K562 (cell line): ENCODE data around the gene MEX3A. TPM values are rescaled to one million over a fixed set of nuclear protein-coding genes. Genes with fewer than 3 reads are reported as not detected.

ENCODE experiments used
- CREB1 ChIP-seq, 2 experiments: sonication (generic) in 1 of 2; formaldehyde crosslinking in 1 of 2; IDR thresholded peaks; 2 replicates each; pipeline versions ENCODE4 v1.6.1 to v1.8.0; 2012 to 2022; ENCODE audit warnings: inconsistent platforms in 1 of 2, mild to moderate bottlenecking in 1 of 2, missing genetic modification reagents in 1 of 2, moderate library complexity in 1 of 2
- CREBBP ChIP-seq: IDR thresholded peaks from one replicate; pipeline ENCODE4 v1.6.1; 2012; ENCODE audit warnings: low read depth, mild to moderate bottlenecking, control low read depth, inconsistent platforms, low read length
- CTBP1 ChIP-seq: fragments of 450-650 bp; IDR thresholded peaks from 2 replicates; pipeline ENCODE4 v1.6.1; 2016; ENCODE audit warnings: borderline replicate concordance
- HDAC1 ChIP-seq, 2 experiments: fragments of 450-650 bp; IDR thresholded peaks; 2 replicates each; pipeline ENCODE4 v1.6.1; 2016 to 2017; ENCODE audit warnings: inconsistent platforms in 1 of 2, mild to moderate bottlenecking in 1 of 2, moderate library complexity in 1 of 2
- HDAC2 ChIP-seq: fragments of 450-650 bp; IDR thresholded peaks from 2 replicates; pipeline ENCODE4 v1.6.1; 2016; ENCODE audit warnings: mild to moderate bottlenecking
- HES1 ChIP-seq: fragments of 450-650 bp; IDR thresholded peaks from 2 replicates; pipeline ENCODE4 v1.6.1; 2016; ENCODE audit warnings: low read depth, mild to moderate bottlenecking, moderate library complexity
- MEIS2 ChIP-seq: fragments of 450-650 bp; IDR thresholded peaks from 2 replicates; pipeline ENCODE4 v1.6.1; 2014; ENCODE audit warnings: mild to moderate bottlenecking; ENCODE audit not compliant: partially characterized antibody
- MTA3 ChIP-seq: fragments of 450-650 bp; formaldehyde crosslinking; IDR thresholded peaks from 2 replicates; pipeline ENCODE4 v1.6.1; 2017; ENCODE audit warnings: mild to moderate bottlenecking, borderline replicate concordance
- NFIX ChIP-seq: fragments of 250-450 bp; sonication (Bioruptor Pico); IDR thresholded peaks from 2 replicates; pipeline ENCODE4 v1.4.0; 2020; ENCODE audit warnings: low read depth, mild to moderate bottlenecking, moderate library complexity
- PTBP1 ChIP-seq: fragments of 200-400 bp; formaldehyde crosslinking; IDR thresholded peaks from 2 replicates; pipeline ENCODE4 v1.6.1; 2017; ENCODE audit warnings: low read depth, low read length
- SMARCE1 ChIP-seq: fragments of 450-650 bp; IDR thresholded peaks from 2 replicates; pipeline ENCODE4 v1.7.1; 2016; ENCODE audit warnings: mild to moderate bottlenecking
- STAT5B ChIP-seq: fragments of 250-450 bp; sonication (Bioruptor Pico); IDR thresholded peaks from 2 replicates; pipeline ENCODE4 v1.8.0; 2021; ENCODE audit warnings: mild to moderate bottlenecking, inconsistent platforms
- TOE1 ChIP-seq, 2 experiments: fragments of 450-650 bp in 1 of 2; sonication (generic) in 1 of 2; formaldehyde crosslinking in 1 of 2; IDR thresholded peaks; 2 replicates each; pipeline versions ENCODE4 v1.7.1 to v1.8.0; 2016 to 2022; ENCODE audit warnings: borderline replicate concordance in 2 of 2, mild to moderate bottlenecking in 2 of 2, antibody characterized with exemption in 1 of 2, inconsistent platforms in 1 of 2, low read depth in 1 of 2, missing genetic modification reagents in 1 of 2, moderate library complexity in 1 of 2
- ZNF41 ChIP-seq: fragments of 250-450 bp; sonication (Bioruptor Pico); conservative IDR thresholded peaks from 2 replicates; pipeline ENCODE4 v1.4.0; 2020; ENCODE audit warnings: mild to moderate bottlenecking
- ZNF699 ChIP-seq: fragments of 250-450 bp; sonication (Bioruptor Pico); IDR thresholded peaks from 2 replicates; pipeline ENCODE4 v1.8.0; 2021; ENCODE audit warnings: mild to moderate bottlenecking, moderate library complexity; ENCODE audit not compliant: insufficient replicate concordance
- polyA plus RNA-seq, 8 experiments: library from polyadenylated mRNA; depleted of rRNA in 4 of 8; stranded (reverse) in 5 of 8; unstranded in 3 of 8; fragments of >200 nt; fragmentation: Nextera tagmentation in 2 of 8; fragmentation: Illumina TruSeq in 1 of 8; extraction: Ambion mirVana in 2 of 8; extraction: Trizol in 1 of 8; gene quantifications; 2 replicates each; pipeline versions ENCODE4 v1.2.1 to v1.2.3, GENCODE V29; 2011 to 2014; ENCODE audit warnings: inconsistent platforms in 1 of 8, missing spikeins in 1 of 8
- total RNA-seq, 7 experiments: library from RNA; depleted of rRNA in 6 of 7; stranded (reverse); fragments of >200 nt in 6 of 7; fragmentation: Illumina TruSeq in 2 of 7; extraction: Trizol in 2 of 7; gene quantifications; 2 replicates each; pipeline versions ENCODE4 v1.2.1 to v1.2.3, GENCODE V29; 2011 to 2021; ENCODE audit warnings: low replicate concordance in 1 of 7
- TF ChIP-seq, protein P1 (sequence below): sonication (generic); formaldehyde crosslinking; IDR thresholded peaks from 2 replicates; pipeline ENCODE4 v1.9.0; 2022; ENCODE audit warnings: mild to moderate bottlenecking, missing genetic modification reagents
- TF ChIP-seq, protein P2 (sequence below): IDR thresholded peaks from 2 replicates; pipeline ENCODE4 v1.6.1; 2011; ENCODE audit warnings: borderline replicate concordance, low read depth, mild to moderate bottlenecking, moderate library complexity, low read length; ENCODE audit not compliant: insufficient read depth, poor library complexity, severe bottlenecking

The MEX3A gene
- total and polyA plus RNA-seq, 9 of the 15 experiments (the other 6 are each of a cell fraction or from before 2014, with no cell fraction given): 0.36 to 13.7 (median 5.2) TPM

DNA sequence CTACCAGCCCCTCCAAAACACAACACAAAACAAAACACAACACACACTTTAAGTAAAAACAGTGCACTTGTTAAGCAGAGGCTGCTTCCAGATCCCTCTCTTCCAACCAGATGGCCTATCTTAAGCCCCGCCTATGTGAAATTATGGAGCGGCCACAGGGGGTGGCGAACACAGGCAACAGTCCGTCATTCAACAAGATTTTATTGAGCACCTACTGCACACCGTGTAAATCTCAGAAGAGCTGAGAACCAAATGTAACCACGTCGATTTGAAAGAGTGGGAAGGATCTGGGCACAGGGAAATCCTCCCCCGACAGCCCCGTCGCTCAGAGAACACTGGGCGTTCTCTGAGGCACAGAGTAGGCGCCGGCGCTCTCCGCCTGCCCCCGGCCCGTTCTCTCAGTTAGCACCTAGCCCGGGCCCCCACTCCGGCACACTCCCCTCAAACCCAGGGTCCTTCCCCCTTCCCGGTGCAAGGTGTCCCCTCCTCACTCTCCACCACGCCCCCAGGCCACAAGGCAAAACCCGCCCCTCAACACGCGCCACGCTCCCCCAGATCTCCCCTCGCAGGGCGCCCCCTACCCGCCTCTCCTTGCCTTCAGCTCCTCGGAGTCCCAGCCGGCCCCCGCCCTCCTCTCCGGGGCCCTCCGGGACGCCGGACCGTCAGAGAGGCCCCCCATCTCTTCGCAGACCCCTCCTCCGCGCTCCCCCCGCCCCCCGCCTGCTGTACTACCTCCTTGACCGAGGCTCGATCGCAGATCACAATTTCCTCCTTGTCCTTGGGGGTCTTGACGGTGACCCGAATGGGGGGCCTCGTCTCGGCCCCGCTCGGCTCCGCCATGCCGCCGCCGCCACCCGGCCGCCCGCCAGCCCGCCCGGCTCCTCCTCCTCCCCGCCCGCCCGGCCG lies 29.1 kb downstream of the MEX3A start (continued):
- TF ChIP-seq STAT5B (CRISPR knock-in tag) (no peak), MTA3 (peak; percentile 69; the same call in 1 of the 2 replicates), CREBBP (no peak), CTBP1 (no peak; the same call in 1 of the 2 replicates), HDAC2 (peak; percentile 89), ZNF699 (CRISPR knock-in tag) (no peak), SMARCE1 (peak; percentile 61; the same call in 1 of the 2 replicates), MEIS2 (peak; percentile 40), TOE1 (IDR thresholded peaks at IDR 0.05; ENCODE audit: borderline replicate concordance) (peak; percentile 47; the same call in 1 of the 2 replicates), TOE1 (CRISPR knock-in tag; IDR thresholded peaks at IDR 0.05; ENCODE audit: borderline replicate concordance, low read depth) (no peak), NFIX (CRISPR knock-in tag) (no peak), ZNF41 (CRISPR knock-in tag) (no peak), HDAC1 (IDR thresholded peaks at IDR 0.05) (peak in 1 of 2 experiments; percentile 91; a peak in 2 of 4 replicates), PTBP1 (0 out of 2 replicates have a peak, but pooled peaks have one; percentile 29), CREB1 (IDR thresholded peaks at IDR 0.05) (peak; percentile 26; the same call in 1 of the 2 replicates), CREB1 (CRISPR knock-in tag; IDR thresholded peaks at IDR 0.05) (0 out of 2 replicates have a peak, but pooled peaks have one; percentile 15), HES1 (no peak; the same call in 1 of the 2 replicates)
- TF ChIP-seq, protein P1, sequence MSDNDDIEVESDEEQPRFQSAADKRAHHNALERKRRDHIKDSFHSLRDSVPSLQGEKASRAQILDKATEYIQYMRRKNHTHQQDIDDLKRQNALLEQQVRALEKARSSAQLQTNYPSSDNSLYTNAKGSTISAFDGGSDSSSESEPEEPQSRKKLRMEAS: peak; percentile 53; the same call in 1 of the 2 replicates
- TF ChIP-seq, protein P2, sequence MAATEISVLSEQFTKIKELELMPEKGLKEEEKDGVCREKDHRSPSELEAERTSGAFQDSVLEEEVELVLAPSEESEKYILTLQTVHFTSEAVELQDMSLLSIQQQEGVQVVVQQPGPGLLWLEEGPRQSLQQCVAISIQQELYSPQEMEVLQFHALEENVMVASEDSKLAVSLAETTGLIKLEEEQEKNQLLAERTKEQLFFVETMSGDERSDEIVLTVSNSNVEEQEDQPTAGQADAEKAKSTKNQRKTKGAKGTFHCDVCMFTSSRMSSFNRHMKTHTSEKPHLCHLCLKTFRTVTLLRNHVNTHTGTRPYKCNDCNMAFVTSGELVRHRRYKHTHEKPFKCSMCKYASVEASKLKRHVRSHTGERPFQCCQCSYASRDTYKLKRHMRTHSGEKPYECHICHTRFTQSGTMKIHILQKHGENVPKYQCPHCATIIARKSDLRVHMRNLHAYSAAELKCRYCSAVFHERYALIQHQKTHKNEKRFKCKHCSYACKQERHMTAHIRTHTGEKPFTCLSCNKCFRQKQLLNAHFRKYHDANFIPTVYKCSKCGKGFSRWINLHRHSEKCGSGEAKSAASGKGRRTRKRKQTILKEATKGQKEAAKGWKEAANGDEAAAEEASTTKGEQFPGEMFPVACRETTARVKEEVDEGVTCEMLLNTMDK: peak; percentile 94
